Endothelial cell of umbilical vein (primary cell): ENCODE measurements around the gene CMA1. TPM values are rescaled to one million over a fixed set of nuclear protein-coding genes. Genes with fewer than 3 reads are reported as not detected.

Experiments used
- BruUV-seq: library from RNA; stranded (reverse); fragments of 400-500 nt; replicated peaks from 2 replicates; lab custom pipeline; 2021; lab: Mats Ljungman, UMichigan
- CTCF ChIA-PET: fragments of 300-600, 350-600 bp; sonication (Branson Sonifier 250); formaldehyde crosslinking; loops from one replicate; lab custom pipeline; 2021; ENCODE audit warnings: antibody characterized with exemption, inconsistent platforms; lab: Charles Lee
- POLR2A ChIA-PET: fragments of 300-600, 350-600 bp; sonication (Branson Sonifier 250); formaldehyde crosslinking; loops from one replicate; lab custom pipeline; 2021; ENCODE audit warnings: antibody characterized with exemption, inconsistent platforms; lab: Charles Lee
- DNase-seq: peaks from one replicate; pipeline ENCODE4 v3.0.0-alpha.2; 2011; ENCODE audit warnings: low read depth, low spot score
- FAIRE-seq: peaks from 2 replicates; lab custom pipeline; 2011; peaks lifted over from hg19 to GRCh38; lab: Jason Lieb, UNC
- H2AFZ ChIP-seq: 2 replicates; pipeline ENCODE4 v1.6.0; 2012; ENCODE audit warnings: low read depth, low read length, control low read depth, inconsistent platforms
- H3K27ac ChIP-seq: 2 replicates; pipeline ENCODE4 v1.5.1; 2011; ENCODE audit warnings: low read depth, mild to moderate bottlenecking, control low read depth, low read length, moderate library complexity; ENCODE audit not compliant: insufficient read depth
- H3K27me3 ChIP-seq, 2 experiments: 2 replicates each; pipeline versions ENCODE4 v1.6.0 to v1.6.1; 2011; ENCODE audit warnings: low read length in 2 of 2, mixed read lengths in 1 of 2; ENCODE audit not compliant: control insufficient read depth in 2 of 2, insufficient read depth in 2 of 2
- H3K36me3 ChIP-seq, 2 experiments: 2 replicates in 1 of 2; 3 replicates in 1 of 2; pipeline ENCODE4 v1.5.1; 2011; ENCODE audit warnings: low read length in 2 of 2, mild to moderate bottlenecking in 1 of 2, moderate library complexity in 1 of 2; ENCODE audit not compliant: control insufficient read depth in 2 of 2, insufficient read depth in 2 of 2; ENCODE audit errors: extremely low read depth in 1 of 2
- H3K4me1 ChIP-seq: 3 replicates; pipeline ENCODE4 v1.5.1; 2011; ENCODE audit warnings: mild to moderate bottlenecking, low read length; ENCODE audit not compliant: control insufficient read depth, insufficient read depth; ENCODE audit errors: extremely low read depth
- H3K4me2 ChIP-seq: 2 replicates; pipeline ENCODE4 v1.6.1; 2011; ENCODE audit warnings: low read length, control low read depth, mixed read lengths; ENCODE audit not compliant: insufficient read depth
- H3K4me3 ChIP-seq, 3 experiments: fragments of 200-600 bp in 1 of 3; sonication (generic), shearing (Covaris generic) in 1 of 3; replicated peaks in 1 of 3; 2 replicates each; pipeline ENCODE4 v1.5.1; 2011 to 2016; ENCODE audit warnings: control low read depth in 3 of 3, low read length in 3 of 3, mild to moderate bottlenecking in 2 of 3, inconsistent platforms in 1 of 3, low read depth in 1 of 3, moderate library complexity in 1 of 3; ENCODE audit not compliant: insufficient read depth in 1 of 3
- H3K79me2 ChIP-seq: 2 replicates; pipeline ENCODE4 v1.6.0; 2012; ENCODE audit warnings: low read length, inconsistent platforms; ENCODE audit not compliant: control insufficient read depth, insufficient read depth
- H3K9ac ChIP-seq: replicated peaks from 2 replicates; pipeline ENCODE3; 2011; ENCODE audit warnings: low read length, control low read depth; ENCODE audit not compliant: insufficient read depth; ENCODE audit errors: extremely low read depth
- H3K9me1 ChIP-seq: replicated peaks from 3 replicates; pipeline ENCODE4 v1.6.0; 2011; ENCODE audit warnings: mild to moderate bottlenecking, low read length; ENCODE audit not compliant: control insufficient read depth, insufficient read depth; ENCODE audit errors: extremely low read depth
- H3K9me3 ChIP-seq: replicated peaks from 2 replicates; pipeline ENCODE4 v1.5.1; 2012; ENCODE audit warnings: low read length, inconsistent platforms; ENCODE audit not compliant: control insufficient read depth, insufficient read depth
- H4K20me1 ChIP-seq: replicated peaks from 2 replicates; pipeline ENCODE3; 2011; ENCODE audit warnings: mild to moderate bottlenecking, low read length; ENCODE audit not compliant: control insufficient read depth, insufficient read depth; ENCODE audit errors: extremely low read depth
- EZH2 ChIP-seq: IDR thresholded peaks from 2 replicates; pipeline ENCODE4 v1.6.1; 2012; ENCODE audit warnings: borderline replicate concordance, low read depth, mild to moderate bottlenecking, moderate library complexity, low read length, inconsistent platforms; ENCODE audit not compliant: severe bottlenecking
- FOS ChIP-seq: IDR thresholded peaks from 2 replicates; pipeline ENCODE4 v1.6.1; 2011; ENCODE audit warnings: mild to moderate bottlenecking, low read length, moderate library complexity, borderline replicate concordance; ENCODE audit not compliant: insufficient read depth
- GATA2 ChIP-seq: IDR thresholded peaks from 2 replicates; pipeline ENCODE4 v1.7.0; 2011; ENCODE audit warnings: low read depth, mild to moderate bottlenecking, moderate library complexity, mixed read lengths, low read length; ENCODE audit not compliant: insufficient read length, insufficient read depth
- JUN ChIP-seq: IDR thresholded peaks from 2 replicates; pipeline ENCODE4 v1.6.1; 2011; ENCODE audit warnings: borderline replicate concordance, low read depth; ENCODE audit not compliant: insufficient read length, insufficient read depth
- MAX ChIP-seq: IDR thresholded peaks from 2 replicates; pipeline ENCODE4 v1.6.1; 2011; ENCODE audit not compliant: insufficient read depth, insufficient read length
- MYC ChIP-seq: IDR thresholded peaks from one replicate; pipeline ENCODE4 v1.6.1; 2011; ENCODE audit warnings: mild to moderate bottlenecking, low read depth, low read length
- POLR2A ChIP-seq: IDR thresholded peaks from 2 replicates; pipeline ENCODE4 v1.6.1; 2012; ENCODE audit warnings: low read depth, mild to moderate bottlenecking, control low read depth, low read length
- POLR2AphosphoS5 ChIP-seq: IDR thresholded peaks from 2 replicates; pipeline ENCODE4 v1.6.1; 2012; ENCODE audit warnings: low read depth, mild to moderate bottlenecking, control low read depth, low read length, moderate library complexity; ENCODE audit not compliant: insufficient read depth
- dilution Hi-C: fragments of 300-500 bp; cut with MboI; formaldehyde crosslinking; loops from one replicate; pipeline ENCODE4 v1.15.0; 2019; ENCODE audit warnings: low sequenced_read_pairs; ENCODE audit not compliant: extremely low pct_ligation_motif_present
- intact Hi-C: fragments of 100-400 bp; cut with micrococcal nuclease; formaldehyde crosslinking; loops from one replicate; pipeline ENCODE4 v1.10.0; 2022
- polyA plus RNA-seq, 4 experiments: library from polyadenylated mRNA; depleted of rRNA in 3 of 4; stranded (reverse) in 3 of 4; unstranded in 1 of 4; fragments of >200 nt; gene quantifications; 2 replicates each; pipeline versions ENCODE4 v1.2.1 to v1.2.3, GENCODE V29; 2011 to 2012; ENCODE audit warnings: missing spikeins in 1 of 4
- total RNA-seq: library from RNA; stranded (reverse); gene quantifications from 2 replicates; pipeline ENCODE4 v1.2.3, GENCODE V29; 2021
- TF ChIP-seq, protein P1 (sequence below), 2 donors: IDR thresholded peaks; 1 replicate in 1 of 2; 2 replicates in 1 of 2; pipeline ENCODE4 v1.5.1; 2011; ENCODE audit warnings: low read length in 2 of 2, mild to moderate bottlenecking in 2 of 2, moderate library complexity in 2 of 2, control low read depth in 1 of 2, inconsistent platforms in 1 of 2, low read depth in 1 of 2; ENCODE audit not compliant: insufficient read depth in 1 of 2; ENCODE audit errors: extremely low read depth in 1 of 2

Gene CMA1
- total and polyA plus RNA-seq, 2 donors (not counting 3 experiments of a cell fraction or from before 2014, with no cell fraction given): not detected

DNA sequence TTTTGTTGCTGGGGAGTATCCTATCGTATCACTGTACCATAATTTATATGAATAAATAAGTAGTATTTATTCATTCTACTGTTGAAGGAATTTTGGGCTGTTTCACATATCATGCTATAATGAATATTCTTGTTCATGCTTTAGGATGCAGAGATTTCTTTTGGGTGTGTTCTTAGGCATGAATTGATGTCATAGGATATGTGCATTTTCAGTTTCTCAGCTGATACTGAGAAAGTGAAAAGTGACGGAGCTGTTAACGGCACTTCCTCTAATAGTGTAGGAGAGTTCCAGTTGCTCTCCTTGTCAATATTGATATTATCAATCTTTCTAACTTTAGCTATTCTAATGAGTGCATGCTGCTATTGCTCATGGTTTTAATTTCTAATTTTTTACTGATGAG lies 42.3 kb downstream of the CMA1 start:
- no TSS peak for BruUV-seq
- Histone ChIP-seq H2AFZ (no peak overlapping the region), H3K27ac (no peak overlapping the region), H3K9ac (no peak overlapping the region), H3K4me3 (no peak overlapping the region), H3K9me1 (no peaks in the 10 kb centered on the region), H3K4me1 (no peaks in the 10 kb centered on the region), H3K79me2 (no peaks in the 10 kb centered on the region), H3K9me3 (no peaks in the 10 kb centered on the region), H3K36me3 (no peaks in the 10 kb centered on the region), H3K4me2 (no peak overlapping the region), H3K27me3 (no peaks in the 10 kb centered on the region), H4K20me1 (no peaks in the 10 kb centered on the region)
- DNase-seq: no peak
- TF ChIP-seq MAX (no peak), POLR2AphosphoS5 (no peak), MYC (no peak), JUN (no peak)
- CTCF ChIA-PET: no interaction called here
- intact Hi-C loops (no loop called here), dilution Hi-C loops (no loop called here)
- no peak for FAIRE-seq
- POLR2A ChIA-PET: no interaction called here

DNA sequence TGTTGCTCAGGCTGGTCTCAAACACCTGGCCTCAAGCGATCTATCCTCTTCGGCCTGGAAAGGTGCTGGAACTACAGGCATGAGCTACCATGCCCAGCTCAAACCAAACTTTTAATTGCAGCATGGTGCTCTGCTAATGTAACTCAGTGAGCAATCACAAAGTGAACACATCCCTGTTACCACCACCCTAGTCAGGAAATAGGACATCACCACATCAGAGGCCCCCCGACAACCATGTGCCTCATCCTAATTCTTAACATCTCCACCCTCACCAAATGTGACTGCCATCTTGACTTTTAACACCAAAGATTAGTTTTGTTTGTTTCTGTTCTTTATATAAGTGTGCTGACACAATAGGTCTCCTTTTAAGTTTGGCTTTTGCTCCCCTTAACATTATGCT lies 42.7 kb downstream of the CMA1 start:
- DNase-seq: no peak
- intact Hi-C loops: no loop called here
- no peak for FAIRE-seq

More for the DNA sequence above, 42.7 kb downstream of the CMA1 start:
- Histone ChIP-seq H3K79me2 (no peaks in the 10 kb centered on the region), H3K9ac (no peak overlapping the region), H3K4me3 (no peak overlapping the region), H2AFZ (no peak overlapping the region), H3K9me1 (no peaks in the 10 kb centered on the region), H3K9me3 (no peaks in the 10 kb centered on the region), H3K4me2 (no peak overlapping the region), H3K27ac (no peak overlapping the region), H3K27me3 (no peaks in the 10 kb centered on the region), H3K36me3 (no peaks in the 10 kb centered on the region), H3K4me1 (no peaks in the 10 kb centered on the region), H4K20me1 (no peaks in the 10 kb centered on the region)
- ChIA-PET POLR2A (no interaction called here), CTCF (no interaction called here)
- no TSS peak for BruUV-seq
- dilution Hi-C loops: no loop called here
- TF ChIP-seq POLR2A: no peak
- TF ChIP-seq, protein P1, sequence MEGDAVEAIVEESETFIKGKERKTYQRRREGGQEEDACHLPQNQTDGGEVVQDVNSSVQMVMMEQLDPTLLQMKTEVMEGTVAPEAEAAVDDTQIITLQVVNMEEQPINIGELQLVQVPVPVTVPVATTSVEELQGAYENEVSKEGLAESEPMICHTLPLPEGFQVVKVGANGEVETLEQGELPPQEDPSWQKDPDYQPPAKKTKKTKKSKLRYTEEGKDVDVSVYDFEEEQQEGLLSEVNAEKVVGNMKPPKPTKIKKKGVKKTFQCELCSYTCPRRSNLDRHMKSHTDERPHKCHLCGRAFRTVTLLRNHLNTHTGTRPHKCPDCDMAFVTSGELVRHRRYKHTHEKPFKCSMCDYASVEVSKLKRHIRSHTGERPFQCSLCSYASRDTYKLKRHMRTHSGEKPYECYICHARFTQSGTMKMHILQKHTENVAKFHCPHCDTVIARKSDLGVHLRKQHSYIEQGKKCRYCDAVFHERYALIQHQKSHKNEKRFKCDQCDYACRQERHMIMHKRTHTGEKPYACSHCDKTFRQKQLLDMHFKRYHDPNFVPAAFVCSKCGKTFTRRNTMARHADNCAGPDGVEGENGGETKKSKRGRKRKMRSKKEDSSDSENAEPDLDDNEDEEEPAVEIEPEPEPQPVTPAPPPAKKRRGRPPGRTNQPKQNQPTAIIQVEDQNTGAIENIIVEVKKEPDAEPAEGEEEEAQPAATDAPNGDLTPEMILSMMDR (IDR thresholded peaks at IDR 0.05; ENCODE audit: extremely low read depth in 1 of 2, insufficient read depth in 1 of 2, low read depth in 1 of 2, low read length in 2 of 2): no peak
- TF ChIP-seq FOS: no peak
- TF ChIP-seq EZH2: no peak
- TF ChIP-seq JUN: no peak
- TF ChIP-seq POLR2AphosphoS5: no peak
- no peak for TF ChIP-seq MAX
- TF ChIP-seq MYC: no peak
- no peak for TF ChIP-seq GATA2
